GM19395 (cell line): ENCODE measurements around the gene OTULIN.

ENCODE experiments used
- ATAC-seq: cut with Tn5 transposase; IDR thresholded peaks from one replicate; pipeline ENCODE4 v1.9.1; 2021; ENCODE audit warnings: mild to moderate bottlenecking, moderate library complexity; ENCODE audit not compliant: unreplicated experiment

Gene OTULIN

GRCh38 chr5:14667770-14668169 lies 3.3 kb downstream of the OTULIN start:
- ATAC-seq = no peak

- no peak for ATAC-seq
These were observed 3.7 kb downstream of the OTULIN start for GRCh38 chr5:14668181-14668591.

GRCh38 chr5:14669415-14669814 lies 4.9 kb downstream of the OTULIN start:
- no peak for ATAC-seq

- ATAC-seq = no peak
These were observed 5.5 kb downstream of the OTULIN start for GRCh38 chr5:14669975-14670374.

- ATAC-seq = no peak
These were observed 6.9 kb downstream of the OTULIN start for GRCh38 chr5:14671414-14671813.

- ATAC-seq = no peak
These were observed 7.6 kb downstream of the OTULIN start for GRCh38 chr5:14672082-14672481.

- no peak for ATAC-seq
These were observed 8.2 kb downstream of the OTULIN start for GRCh38 chr5:14672484-14673394.

GRCh38 chr5:14673443-14673842 lies 8.9 kb downstream of the OTULIN start:
- ATAC-seq = no peak

- no peak for ATAC-seq
These were observed 10.7 kb downstream of the OTULIN start for GRCh38 chr5:14674983-14675854.

- peak; percentile 61 for ATAC-seq
These were observed 11.4 kb downstream of the OTULIN start for GRCh38 chr5:14675865-14676300.

- ATAC-seq = peak; percentile 46
These were observed 11.8 kb downstream of the OTULIN start for GRCh38 chr5:14676320-14676719.

- no peak for ATAC-seq
These were observed 14.3 kb downstream of the OTULIN start for GRCh38 chr5:14678773-14679334.

GRCh38 chr5:14679595-14679994 lies 15.1 kb downstream of the OTULIN start:
- ATAC-seq = no peak

- no peak for ATAC-seq
These were observed 16.8 kb downstream of the OTULIN start for GRCh38 chr5:14681236-14681752.

- ATAC-seq = no peak
These were observed 19.5 kb downstream of the OTULIN start for GRCh38 chr5:14683906-14684455.

- no peak for ATAC-seq
These were observed 20.2 kb downstream of the OTULIN start for GRCh38 chr5:14684757-14685156.

- peak; percentile 81 for ATAC-seq
These were observed 21.2 kb downstream of the OTULIN start for GRCh38 chr5:14685757-14686156.

GRCh38 chr5:14686517-14686916 lies 22.0 kb downstream of the OTULIN start:
- ATAC-seq = no peak

- no peak for ATAC-seq
These were observed 22.6 kb downstream of the OTULIN start for GRCh38 chr5:14687023-14687665.

- no peak for ATAC-seq
These were observed 28.6 kb downstream of the OTULIN start for GRCh38 chr5:14693070-14693469.
